CD4-positive, CD25-positive, alpha-beta regulatory T cell (primary cell): ENCODE measurements around the gene GPHB5. TPM values are rescaled to one million over a fixed set of nuclear protein-coding genes. Genes with fewer than 3 reads are reported as not detected.
"Not testable (repeated sequence)": the region's sequence is repeated elsewhere in the genome, so short reads cannot be mapped to it uniquely, and the experiment has no call there.

ENCODE experiments used
- ATAC-seq, 2 donors: fragments of 150-1000 bp; cut with Tn5 transposase; one replicate each; pipeline ENCODE4 v1.10.0; 2021; ENCODE audit warnings: low read depth in 2 of 2, moderate number of reproducible peaks in 2 of 2, moderate library complexity in 1 of 2
- DNase-seq, 3 donors: peaks; one replicate each; pipeline versions ENCODE4 v3.0.0 to v3.0.0-alpha.2; 2012 to 2022; ENCODE audit warnings: mixed read lengths in 1 of 3
- H3K27ac ChIP-seq: one replicate; pipeline ENCODE4 v1.7.0; 2013; ENCODE audit warnings: mild to moderate bottlenecking, low read length; ENCODE audit not compliant: insufficient read depth, poor library complexity, severe bottlenecking
- H3K27me3 ChIP-seq: one replicate; pipeline ENCODE4 v1.7.0; 2013; ENCODE audit warnings: low read length; ENCODE audit not compliant: control insufficient read depth, insufficient read depth
- H3K36me3 ChIP-seq: one replicate; pipeline ENCODE4 v1.7.0; 2013; ENCODE audit warnings: mild to moderate bottlenecking, low read length, moderate library complexity; ENCODE audit not compliant: control insufficient read depth, insufficient read depth
- H3K4me1 ChIP-seq: 2 replicates; pipeline ENCODE4 v1.7.0; 2013; ENCODE audit warnings: mild to moderate bottlenecking, low read length; ENCODE audit not compliant: insufficient read depth, control insufficient read depth, poor library complexity, severe bottlenecking
- H3K4me3 ChIP-seq: one replicate; pipeline ENCODE4 v1.7.0; 2013; ENCODE audit warnings: low read depth, mild to moderate bottlenecking, low read length, moderate library complexity
- H3K9me3 ChIP-seq, 2 experiments: 1 replicate in 1 of 2; 2 replicates in 1 of 2; pipeline ENCODE4 v1.7.0; 2013; ENCODE audit warnings: low read length in 2 of 2, mild to moderate bottlenecking in 1 of 2, moderate library complexity in 1 of 2; ENCODE audit not compliant: control insufficient read depth in 2 of 2
- H3K27ac Mint-ChIP-seq, 3 donors: one replicate each; pipeline ENCODE4 v1.8.0; 2020 to 2022; ENCODE audit warnings: mild to moderate bottlenecking in 3 of 3, mixed read lengths in 3 of 3, moderate library complexity in 2 of 3
- H3K27me3 Mint-ChIP-seq: one replicate; pipeline ENCODE4 v1.8.0; 2022; ENCODE audit warnings: mild to moderate bottlenecking, mixed read lengths
- H3K36me3 Mint-ChIP-seq: one replicate; pipeline ENCODE4 v1.8.0; 2020; ENCODE audit warnings: mixed read lengths
- H3K4me1 Mint-ChIP-seq, 4 donors: one replicate each; pipeline ENCODE4 v1.8.0; 2020 to 2022; ENCODE audit warnings: mixed read lengths in 4 of 4, mild to moderate bottlenecking in 1 of 4
- H3K4me3 Mint-ChIP-seq, 4 donors: one replicate each; pipeline ENCODE4 v1.8.0; 2020 to 2022; ENCODE audit warnings: mild to moderate bottlenecking in 4 of 4, mixed read lengths in 4 of 4, moderate library complexity in 3 of 4
- H3K9me3 Mint-ChIP-seq, 7 donors: one replicate each; pipeline ENCODE4 v1.8.0; 2020 to 2022; ENCODE audit warnings: mixed read lengths in 7 of 7, mild to moderate bottlenecking in 3 of 7, moderate library complexity in 2 of 7
- polyA plus RNA-seq, 4 donors: library from polyadenylated mRNA; unstranded; fragments of 300-500 nt; fragmentation: Illumina TruSeq; gene quantifications; one replicate each; pipeline ENCODE4 v1.2.3, GENCODE V29; 2021
- total RNA-seq: library from RNA; stranded (reverse); gene quantifications from one replicate; pipeline ENCODE4 v1.2.3, GENCODE V29; 2022

GPHB5 gene
- total and polyA plus RNA-seq, 5 donors from 2014 or later, result not detected

- H3K27ac Mint-ChIP-seq, result no peak overlapping the region
- Histone ChIP-seq H3K27me3 (peaks cover 1% of the 10 kb centered on the region), H3K4me3 (no peak overlapping the region), H3K36me3 (no peaks in the 10 kb centered on the region), H3K4me1 (no peaks in the 10 kb centered on the region), H3K9me3 (no peaks in the 10 kb centered on the region), H3K27ac (no peak overlapping the region)
- H3K9me3 Mint-ChIP-seq, result no peaks in the 10 kb centered on the region
- H3K27me3 Mint-ChIP-seq, result peaks cover 11% of the 10 kb centered on the region
- H3K36me3 Mint-ChIP-seq, result no peaks in the 10 kb centered on the region
- DNase-seq (no peak), ATAC-seq (no peak)
- peaks cover 0 to 16% (median 7%) of the 10 kb centered on the region in 4 donors for H3K4me1 Mint-ChIP-seq
- no peak overlapping the region for H3K4me3 Mint-ChIP-seq
Observed at GRCh38 chr14:63290741-63291430, 27.8 kb downstream of the GPHB5 start.

GRCh38 chr14:63288853-63289252, 29.9 kb downstream of the GPHB5 start:
- Mint-ChIP-seq H3K36me3 (no peaks in the 10 kb centered on the region), H3K4me3 (no peak overlapping the region), H3K9me3 (no peaks in the 10 kb centered on the region), H3K4me1 (no peaks in the 10 kb centered on the region), H3K27ac (no peak overlapping the region), H3K27me3 (peaks cover 11% of the 10 kb centered on the region)
- no peak for ATAC-seq
- no peaks in the 10 kb centered on the region for H3K36me3 ChIP-seq
- no peak for DNase-seq
- no peaks in the 10 kb centered on the region for H3K4me1 ChIP-seq
- no peaks in the 10 kb centered on the region for H3K9me3 ChIP-seq
- no peak overlapping the region for H3K4me3 ChIP-seq
- H3K27ac ChIP-seq, result no peak overlapping the region
- H3K27me3 ChIP-seq, result peaks cover 8% of the 10 kb centered on the region

GRCh38 chr14:63287666-63288483, 30.9 kb downstream of the GPHB5 start:
- H3K27ac ChIP-seq, result no peak overlapping the region
- H3K9me3 ChIP-seq, result no peaks in the 10 kb centered on the region
- H3K4me3 ChIP-seq, result no peak overlapping the region
- no peaks in the 10 kb centered on the region for H3K4me1 ChIP-seq
- DNase-seq (no peak), ATAC-seq (no peak)
- Mint-ChIP-seq H3K27me3 (peaks cover 11% of the 10 kb centered on the region), H3K9me3 (no peaks in the 10 kb centered on the region), H3K4me3 (no peak overlapping the region), H3K27ac (no peak overlapping the region), H3K4me1 (no peaks in the 10 kb centered on the region), H3K36me3 (no peaks in the 10 kb centered on the region)
- peaks cover 9% of the 10 kb centered on the region for H3K27me3 ChIP-seq
- H3K36me3 ChIP-seq, result no peaks in the 10 kb centered on the region

GRCh38 chr14:63286071-63286470, 32.7 kb downstream of the GPHB5 start:
- H3K4me1 Mint-ChIP-seq, result no peaks in the 10 kb centered on the region

GRCh38 chr14:63283884-63284248, 34.9 kb downstream of the GPHB5 start:
- Mint-ChIP-seq H3K27me3 (peaks cover 4% of the 10 kb centered on the region), H3K27ac (no peak overlapping the region), H3K9me3 (no peaks in the 10 kb centered on the region), H3K4me3 (no peak overlapping the region), H3K4me1 (no peaks in the 10 kb centered on the region), H3K36me3 (no peaks in the 10 kb centered on the region)
- Histone ChIP-seq H3K4me1 (no peaks in the 10 kb centered on the region), H3K27ac (no peak overlapping the region), H3K27me3 (peaks cover 15% of the 10 kb centered on the region), H3K36me3 (no peaks in the 10 kb centered on the region), H3K4me3 (peak overlapping the region; percentile 72), H3K9me3 (no peaks in the 10 kb centered on the region)
- ATAC-seq (no peak), DNase-seq (no peak)

More at GRCh38 chr14:63286071-63286470, 32.7 kb downstream of the GPHB5 start:
- DNase-seq (no peak), ATAC-seq (no peak)
- no peaks in the 10 kb centered on the region for H3K9me3 ChIP-seq
- H3K4me3 ChIP-seq, result no peak overlapping the region
- Mint-ChIP-seq H3K9me3 (no peaks in the 10 kb centered on the region), H3K27ac (no peak overlapping the region), H3K27me3 (peaks cover 11% of the 10 kb centered on the region), H3K36me3 (no peaks in the 10 kb centered on the region), H3K4me3 (no peak overlapping the region)
- H3K27me3 ChIP-seq, result peaks cover 9% of the 10 kb centered on the region
- no peaks in the 10 kb centered on the region for H3K36me3 ChIP-seq
- no peaks in the 10 kb centered on the region for H3K4me1 ChIP-seq
- no peak overlapping the region for H3K27ac ChIP-seq

- H3K4me3 Mint-ChIP-seq, result no peak overlapping the region
- Histone ChIP-seq H3K4me1 (no peaks in the 10 kb centered on the region), H3K27me3 (peaks cover 15% of the 10 kb centered on the region), H3K36me3 (no peaks in the 10 kb centered on the region), H3K9me3 (no peaks in the 10 kb centered on the region), H3K27ac (no peak overlapping the region), H3K4me3 (peak overlapping the region; percentile 72)
- H3K27ac Mint-ChIP-seq, result no peak overlapping the region
- H3K27me3 Mint-ChIP-seq, result no peaks in the 10 kb centered on the region
- no peaks in the 10 kb centered on the region for H3K9me3 Mint-ChIP-seq
- DNase-seq, result peak in 1 of 3 donors; percentile 10
- no peaks in the 10 kb centered on the region for H3K36me3 Mint-ChIP-seq
- no peaks in the 10 kb centered on the region for H3K4me1 Mint-ChIP-seq
- ATAC-seq, result no peak
Observed at GRCh38 chr14:63282997-63283883, 35.5 kb downstream of the GPHB5 start.

- not testable (repeated sequence) for H3K4me1 Mint-ChIP-seq, H3K36me3 ChIP-seq, ATAC-seq
Observed at GRCh38 chr14:63279933-63280332, 38.8 kb downstream of the GPHB5 start.

More at GRCh38 chr14:63279933-63280332, 38.8 kb downstream of the GPHB5 start:
- DNase-seq, H3K27me3 Mint-ChIP-seq, H3K27ac ChIP-seq, H3K4me1 ChIP-seq, H3K27ac Mint-ChIP-seq, H3K4me3 Mint-ChIP-seq, H3K4me3 ChIP-seq, H3K36me3 Mint-ChIP-seq, H3K9me3 ChIP-seq, H3K9me3 Mint-ChIP-seq: not testable (repeated sequence)
- peaks cover 15% of the 10 kb centered on the region for H3K27me3 ChIP-seq
